Stimulated activated CD8-positive, alpha-beta memory T cell treated with anti-CD3 and anti-CD28 coated beads, Interleukin-7, amount 100 ng/mL, for 48 hours (primary cell): ENCODE measurements around the gene CDC42EP1.
"Not testable (repeated sequence)": the region's sequence is repeated elsewhere in the genome, so short reads cannot be mapped to it uniquely, and the experiment has no call there.

ENCODE experiments used
- DNase-seq, 2 donors: peaks; one replicate each; pipeline ENCODE4 v3.0.0-alpha.2; 2020; ENCODE audit warnings: low read depth in 1 of 2; ENCODE audit errors: extremely low read depth in 1 of 2

CDC42EP1 gene

GRCh38 chr22:37559901-37560607, at the start of gene CDC42EP1:
TSS of gene CDC42EP1 (plus strand) at chr22:37560480. CDS start at chr22:37566350, 5,870 bp downstream.
- DNase-seq = no peak

GRCh38 chr22:37511395-37512104, 48.7 kb upstream of the CDC42EP1 start:
- DNase-seq = no peak

- no peak for DNase-seq
These were observed 45.7 kb upstream of the CDC42EP1 start for GRCh38 chr22:37514526-37515051.

- no peak for DNase-seq
These were observed 44.4 kb upstream of the CDC42EP1 start for GRCh38 chr22:37515901-37516300.

- DNase-seq = no peak
These were observed 43.8 kb upstream of the CDC42EP1 start for GRCh38 chr22:37516456-37516855.

GRCh38 chr22:37517826-37518450, 42.3 kb upstream of the CDC42EP1 start:
- DNase-seq = no peak

- DNase-seq = no peak
These were observed 41.6 kb upstream of the CDC42EP1 start for GRCh38 chr22:37518509-37519267.

- no peak for DNase-seq
These were observed 40.7 kb upstream of the CDC42EP1 start, which contains the start of gene CARD10 for GRCh38 chr22:37519268-37520195. TSS of gene CARD10 (minus strand) at chr22:37519415. CDS start at chr22:37519200, 215 bp downstream.

- DNase-seq = no peak
These were observed 39.5 kb upstream of the CDC42EP1 start for GRCh38 chr22:37520776-37521191.

GRCh38 chr22:37521236-37521739, 39.0 kb upstream of the CDC42EP1 start:
- no peak for DNase-seq

- no peak for DNase-seq
These were observed 37.8 kb upstream of the CDC42EP1 start for GRCh38 chr22:37522482-37522881.

GRCh38 chr22:37525073-37525745, 35.1 kb upstream of the CDC42EP1 start:
- DNase-seq = peak in 1 of 2 donors; percentile 9

GRCh38 chr22:37525746-37526350, 34.4 kb upstream of the CDC42EP1 start:
- DNase-seq = no peak

- no peak for DNase-seq
These were observed 33.9 kb upstream of the CDC42EP1 start for GRCh38 chr22:37526376-37526775.

- DNase-seq = not testable (repeated sequence)
These were observed 33.1 kb upstream of the CDC42EP1 start for GRCh38 chr22:37527081-37527752.

- not testable (repeated sequence) for DNase-seq
These were observed 32.3 kb upstream of the CDC42EP1 start for GRCh38 chr22:37527952-37528351.

GRCh38 chr22:37529652-37530345, 30.5 kb upstream of the CDC42EP1 start:
- DNase-seq = no peak
